ENCODE measurements around the gene ANKS1A. TPM values are rescaled to one million over a fixed set of nuclear protein-coding genes. Genes with fewer than 3 reads are reported as not detected.

The ANKS1A gene
- total RNA-seq, 1 experiment from 2014 or later = 35.0 TPM

- no peaks in the 10 kb centered on the region; the same call in 1 of the 2 replicates for H3K9me3 Mint-ChIP-seq
- H3K27ac Mint-ChIP-seq = no peak overlapping the region
- ATAC-seq (no peak), DNase-seq (ENCODE audit: low spot score) (no peak)
- TF ChIP-seq CBFB (CRISPR knock-in tag; IDR thresholded peaks at IDR 0.05; ENCODE audit: low read depth) = no peak
- TF ChIP-seq RORB (CRISPR knock-in tag; IDR thresholded peaks at IDR 0.05) = no peak
- no peak for TF ChIP-seq E2F5 (CRISPR knock-in tag; IDR thresholded peaks at IDR 0.05)
- TF ChIP-seq ZBTB43 (CRISPR knock-in tag; IDR thresholded peaks at IDR 0.05) = no peak
- TF ChIP-seq, protein P1, sequence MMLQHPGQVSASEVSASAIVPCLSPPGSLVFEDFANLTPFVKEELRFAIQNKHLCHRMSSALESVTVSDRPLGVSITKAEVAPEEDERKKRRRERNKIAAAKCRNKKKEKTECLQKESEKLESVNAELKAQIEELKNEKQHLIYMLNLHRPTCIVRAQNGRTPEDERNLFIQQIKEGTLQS (CRISPR knock-in tag; conservative IDR thresholded peaks at IDR 0.05) = no peak
- no peak for TF ChIP-seq ZNF138 (CRISPR knock-in tag; conservative IDR thresholded peaks at IDR 0.05)
- no peak for TF ChIP-seq GTF2I (CRISPR knock-in tag; conservative IDR thresholded peaks at IDR 0.05)
- no peak for TF ChIP-seq EMX1 (CRISPR knock-in tag; IDR thresholded peaks at IDR 0.05)
- TF ChIP-seq ZBTB21 (CRISPR knock-in tag; IDR thresholded peaks at IDR 0.05; ENCODE audit: borderline replicate concordance) = no peak
- no peak for TF ChIP-seq ZNF532 (CRISPR knock-in tag; IDR thresholded peaks at IDR 0.05; ENCODE audit: borderline replicate concordance)
- TF ChIP-seq RELA (CRISPR knock-in tag; IDR thresholded peaks at IDR 0.05; ENCODE audit: borderline replicate concordance) = no peak
- no peak for TF ChIP-seq MAX (CRISPR knock-in tag; IDR thresholded peaks at IDR 0.05)
- no peaks in the 10 kb centered on the region for H3K27me3 Mint-ChIP-seq (ENCODE audit: low read depth)
- H3K4me1 Mint-ChIP-seq = no peaks in the 10 kb centered on the region
- peaks cover 10% of the 10 kb centered on the region; the same call in 1 of the 2 replicates for H3K36me3 Mint-ChIP-seq
- POLR2A ChIA-PET = no interaction called here
- no peak overlapping the region for H3K4me3 Mint-ChIP-seq
- CTCF ChIA-PET = interaction anchor here (1.3 kb wide), 1 partner anchor 19 kb away, joined by 6 read pairs; no protein-coding TSS in a partner anchor
Measured at GRCh38 chr6:34967461-34967860, 78.4 kb downstream of the ANKS1A start.

GRCh38 chr6:34969662-34970265, 80.7 kb downstream of the ANKS1A start:
- DNase-seq (ENCODE audit: low spot score) = no peak
- H3K4me1 Mint-ChIP-seq = no peaks in the 10 kb centered on the region
- peaks cover 10% of the 10 kb centered on the region; the same call in 1 of the 2 replicates for H3K36me3 Mint-ChIP-seq
- POLR2A ChIA-PET = no interaction called here
- H3K27me3 Mint-ChIP-seq (ENCODE audit: low read depth) = no peaks in the 10 kb centered on the region
- no peak for ATAC-seq
- CTCF ChIA-PET = no interaction called here
- no peak overlapping the region for H3K4me3 Mint-ChIP-seq
- peak overlapping the region; percentile 73; the same call in 1 of the 2 replicates for H3K27ac Mint-ChIP-seq
- H3K9me3 Mint-ChIP-seq = no peaks in the 10 kb centered on the region; the same call in 1 of the 2 replicates
- no peak for TF ChIP-seq ZNF263 (CRISPR knock-in tag; IDR thresholded peaks at IDR 0.05; ENCODE audit: low read depth)
- TF ChIP-seq ZNF317 (CRISPR knock-in tag; IDR thresholded peaks at IDR 0.05; ENCODE audit: borderline replicate concordance, low read depth) = no peak
- no peak for TF ChIP-seq ZNF396 (CRISPR knock-in tag; IDR thresholded peaks at IDR 0.05; ENCODE audit: borderline replicate concordance)
- TF ChIP-seq TEAD4 (CRISPR knock-in tag; IDR thresholded peaks at IDR 0.05) = no peak
- no peak for TF ChIP-seq CBFB (CRISPR knock-in tag; IDR thresholded peaks at IDR 0.05; ENCODE audit: low read depth)
- TF ChIP-seq SOX15 (CRISPR knock-in tag; IDR thresholded peaks at IDR 0.05) = no peak
- TF ChIP-seq ZNF232 (CRISPR knock-in tag; IDR thresholded peaks at IDR 0.05) = no peak
- no peak for TF ChIP-seq ZNF416 (CRISPR knock-in tag; IDR thresholded peaks at IDR 0.05)
- TF ChIP-seq, protein P1 (CRISPR knock-in tag; conservative IDR thresholded peaks at IDR 0.05) = no peak
- TF ChIP-seq SP1 (CRISPR knock-in tag; conservative IDR thresholded peaks at IDR 0.05) = no peak
- no peak for TF ChIP-seq GRHL2 (CRISPR knock-in tag; IDR thresholded peaks at IDR 0.05; ENCODE audit: insufficient replicate concordance, severe bottlenecking)
- no peak for TF ChIP-seq NR3C1 (CRISPR knock-in tag; conservative IDR thresholded peaks at IDR 0.05; ENCODE audit: low read depth)
- no peak for TF ChIP-seq ZBTB43 (CRISPR knock-in tag; IDR thresholded peaks at IDR 0.05)
- TF ChIP-seq, protein P2, sequence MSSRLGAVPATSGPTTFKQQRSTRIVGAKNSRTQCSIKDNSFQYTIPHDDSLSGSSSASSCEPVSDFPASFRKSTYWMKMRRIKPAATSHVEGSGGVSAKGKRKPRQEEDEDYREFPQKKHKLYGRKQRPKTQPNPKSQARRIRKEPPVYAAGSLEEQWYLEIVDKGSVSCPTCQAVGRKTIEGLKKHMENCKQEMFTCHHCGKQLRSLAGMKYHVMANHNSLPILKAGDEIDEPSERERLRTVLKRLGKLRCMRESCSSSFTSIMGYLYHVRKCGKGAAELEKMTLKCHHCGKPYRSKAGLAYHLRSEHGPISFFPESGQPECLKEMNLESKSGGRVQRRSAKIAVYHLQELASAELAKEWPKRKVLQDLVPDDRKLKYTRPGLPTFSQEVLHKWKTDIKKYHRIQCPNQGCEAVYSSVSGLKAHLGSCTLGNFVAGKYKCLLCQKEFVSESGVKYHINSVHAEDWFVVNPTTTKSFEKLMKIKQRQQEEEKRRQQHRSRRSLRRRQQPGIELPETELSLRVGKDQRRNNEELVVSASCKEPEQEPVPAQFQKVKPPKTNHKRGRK (CRISPR knock-in tag; IDR thresholded peaks at IDR 0.05; ENCODE audit: borderline replicate concordance) = no peak
- TF ChIP-seq OVOL2 (CRISPR knock-in tag; IDR thresholded peaks at IDR 0.05; ENCODE audit: borderline replicate concordance) = no peak
- TF ChIP-seq NR2C2 (CRISPR knock-in tag; IDR thresholded peaks at IDR 0.05) = no peak

All from WTC11 (cell line).